ENCODE measurements around the gene KRTCAP2. TPM values are rescaled to one million over a fixed set of nuclear protein-coding genes. Genes with fewer than 3 reads are reported as not detected.

KRTCAP2 gene
- total RNA-seq, 2 donors from 2014 or later: 140 to 172 TPM

DNA sequence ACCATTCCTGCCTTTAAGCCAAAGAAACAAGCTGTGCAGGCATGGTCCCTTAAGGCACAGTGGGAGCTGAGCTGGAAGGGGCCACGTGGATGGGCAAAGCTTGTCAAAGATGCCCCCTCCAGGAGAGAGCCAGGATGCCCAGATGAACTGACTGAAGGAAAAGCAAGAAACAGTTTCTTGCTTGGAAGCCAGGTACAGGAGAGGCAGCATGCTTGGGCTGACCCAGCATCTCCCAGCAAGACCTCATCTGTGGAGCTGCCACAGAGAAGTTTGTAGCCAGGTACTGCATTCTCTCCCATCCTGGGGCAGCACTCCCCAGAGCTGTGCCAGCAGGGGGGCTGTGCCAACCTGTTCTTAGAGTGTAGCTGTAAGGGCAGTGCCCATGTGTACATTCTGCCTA is 38.8 kb downstream of the KRTCAP2 start:
- Histone ChIP-seq H3K9me3 (no peaks in the 10 kb centered on the region), H3K27ac (peak overlapping the region; percentile 98), H3K4me3 (peak overlapping the region; percentile 45), H3K36me3 (peaks cover 6% of the 10 kb centered on the region), H3K27me3 (no peaks in the 10 kb centered on the region), H3K4me1 (peaks cover 20% of the 10 kb centered on the region), H3K9ac (ENCODE audit: low read depth in 2 of 2, low read length in 2 of 2) (peak overlapping the region; percentile 97)
- TF ChIP-seq, protein P1, sequence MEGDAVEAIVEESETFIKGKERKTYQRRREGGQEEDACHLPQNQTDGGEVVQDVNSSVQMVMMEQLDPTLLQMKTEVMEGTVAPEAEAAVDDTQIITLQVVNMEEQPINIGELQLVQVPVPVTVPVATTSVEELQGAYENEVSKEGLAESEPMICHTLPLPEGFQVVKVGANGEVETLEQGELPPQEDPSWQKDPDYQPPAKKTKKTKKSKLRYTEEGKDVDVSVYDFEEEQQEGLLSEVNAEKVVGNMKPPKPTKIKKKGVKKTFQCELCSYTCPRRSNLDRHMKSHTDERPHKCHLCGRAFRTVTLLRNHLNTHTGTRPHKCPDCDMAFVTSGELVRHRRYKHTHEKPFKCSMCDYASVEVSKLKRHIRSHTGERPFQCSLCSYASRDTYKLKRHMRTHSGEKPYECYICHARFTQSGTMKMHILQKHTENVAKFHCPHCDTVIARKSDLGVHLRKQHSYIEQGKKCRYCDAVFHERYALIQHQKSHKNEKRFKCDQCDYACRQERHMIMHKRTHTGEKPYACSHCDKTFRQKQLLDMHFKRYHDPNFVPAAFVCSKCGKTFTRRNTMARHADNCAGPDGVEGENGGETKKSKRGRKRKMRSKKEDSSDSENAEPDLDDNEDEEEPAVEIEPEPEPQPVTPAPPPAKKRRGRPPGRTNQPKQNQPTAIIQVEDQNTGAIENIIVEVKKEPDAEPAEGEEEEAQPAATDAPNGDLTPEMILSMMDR (IDR thresholded peaks at IDR 0.05): no peak
- intact Hi-C loops (cut with DNase I): no loop called here
- DNase-seq: no peak

DNA sequence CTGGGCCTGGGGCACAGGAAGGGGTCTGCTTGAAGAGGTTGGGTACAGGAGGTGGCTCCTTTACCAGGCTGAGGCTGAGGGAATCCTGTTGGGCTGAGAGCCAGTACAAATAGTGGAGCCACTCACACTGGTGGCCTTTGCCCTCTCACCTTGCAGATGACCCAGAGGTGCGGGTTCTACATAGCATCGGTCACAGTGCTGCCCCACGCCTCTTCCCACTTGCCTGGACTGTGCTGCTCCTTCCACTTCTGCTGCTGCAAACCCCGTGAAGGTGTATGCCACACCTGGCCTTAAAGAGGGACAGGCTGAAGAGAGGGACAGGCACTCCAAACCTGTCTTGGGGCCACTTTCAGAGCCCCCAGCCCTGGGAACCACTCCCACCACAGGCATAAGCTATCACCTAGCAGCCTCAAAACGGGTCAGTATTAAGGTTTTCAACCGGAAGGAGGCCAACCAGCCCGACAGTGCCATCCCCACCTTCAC is 39.3 kb downstream of the KRTCAP2 start:
- Histone ChIP-seq H3K36me3 (peaks cover 6% of the 10 kb centered on the region), H3K27ac (peak overlapping the region; percentile 98), H3K4me1 (peaks cover 20% of the 10 kb centered on the region), H3K9ac (ENCODE audit: low read depth in 2 of 2, low read length in 2 of 2) (peak overlapping the region; percentile 97), H3K9me3 (no peaks in the 10 kb centered on the region), H3K4me3 (no peak overlapping the region), H3K27me3 (no peaks in the 10 kb centered on the region)
- TF ChIP-seq, protein P1 (IDR thresholded peaks at IDR 0.05): no peak
- intact Hi-C loops (cut with DNase I): no loop called here
- DNase-seq: peak; percentile 43

DNA sequence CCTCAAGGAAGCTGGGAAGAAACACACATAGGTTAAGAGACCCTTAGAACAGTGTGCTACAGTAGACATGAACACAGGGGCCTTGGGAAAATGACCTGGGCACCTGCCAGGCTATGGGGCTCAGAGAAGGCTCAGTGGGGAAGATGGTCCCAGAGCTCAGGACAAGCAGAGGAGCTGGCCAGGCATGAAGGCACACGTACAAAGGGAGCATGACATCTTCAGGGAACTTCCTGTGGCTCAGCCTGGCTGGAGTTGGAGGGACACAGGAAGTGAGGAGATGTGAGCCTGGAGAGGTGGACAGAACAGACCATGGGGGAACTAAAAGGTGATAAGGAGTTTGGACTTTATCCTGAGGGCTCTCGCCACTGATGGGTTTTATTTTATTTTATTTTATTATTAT is 41.2 kb downstream of the KRTCAP2 start:
- DNase-seq: no peak
- intact Hi-C loops (cut with DNase I): no loop called here
- peaks cover 4% of the 10 kb centered on the region for H3K27me3 ChIP-seq
- no peaks in the 10 kb centered on the region for H3K9me3 ChIP-seq
- TF ChIP-seq, protein P1 (IDR thresholded peaks at IDR 0.05): no peak
- peaks cover 6% of the 10 kb centered on the region for H3K36me3 ChIP-seq
- H3K27ac ChIP-seq: peak overlapping the region; percentile 92
- peaks cover 20% of the 10 kb centered on the region for H3K4me1 ChIP-seq
- H3K9ac ChIP-seq (ENCODE audit: low read depth in 2 of 2, low read length in 2 of 2): peak overlapping the region in 1 of 2 donors; percentile 100
- no peak overlapping the region for H3K4me3 ChIP-seq

GRCh38 chr1:155131285-155131684 is 41.8 kb downstream of the KRTCAP2 start:
- intact Hi-C loops (cut with DNase I): no loop called here
- peaks cover 20% of the 10 kb centered on the region for H3K4me1 ChIP-seq
- peaks cover 4% of the 10 kb centered on the region for H3K27me3 ChIP-seq
- peak overlapping the region in 1 of 2 donors; percentile 100 for H3K9ac ChIP-seq (ENCODE audit: low read depth in 2 of 2, low read length in 2 of 2)
- TF ChIP-seq, protein P1 (IDR thresholded peaks at IDR 0.05): no peak
- peak overlapping the region; percentile 92 for H3K27ac ChIP-seq
- peak overlapping the region; percentile 78 for H3K4me3 ChIP-seq
- no peak for DNase-seq
- no peaks in the 10 kb centered on the region for H3K9me3 ChIP-seq
- peaks cover 6% of the 10 kb centered on the region for H3K36me3 ChIP-seq

GRCh38 chr1:155130272-155131006 is 42.7 kb downstream of the KRTCAP2 start:
- intact Hi-C loops (cut with DNase I): no loop called here
- no peaks in the 10 kb centered on the region for H3K9me3 ChIP-seq
- H3K4me1 ChIP-seq: peaks cover 20% of the 10 kb centered on the region
- H3K27ac ChIP-seq: peak overlapping the region; percentile 92
- H3K27me3 ChIP-seq: peaks cover 4% of the 10 kb centered on the region
- TF ChIP-seq, protein P1 (IDR thresholded peaks at IDR 0.05): no peak
- peak overlapping the region; percentile 78 for H3K4me3 ChIP-seq
- H3K9ac ChIP-seq (ENCODE audit: low read depth in 2 of 2, low read length in 2 of 2): peak overlapping the region; percentile 90 to 100
- DNase-seq: no peak
- peaks cover 6% of the 10 kb centered on the region for H3K36me3 ChIP-seq
